Measurements from ENCODE around the gene DSCAML1.
"Not testable (repeated sequence)": the region's sequence is repeated elsewhere in the genome, so short reads cannot be mapped to it uniquely, and the experiment has no call there.

DSCAML1 gene

GRCh38 chr11:117464778-117465177 lies 332.2 kb downstream of the DSCAML1 start:
- Mint-ChIP-seq H3K4me3 (no peak overlapping the region), H3K36me3 (no peaks in the 10 kb centered on the region), H3K9me3 (no peaks in the 10 kb centered on the region), H3K27me3 (peaks cover 18% of the 10 kb centered on the region), H3K27ac (no peak overlapping the region), H3K4me1 (peaks cover 6% of the 10 kb centered on the region)
- ATAC-seq = no peak

GRCh38 chr11:117462864-117463247 lies 334.2 kb downstream of the DSCAML1 start:
- peaks cover 22% of the 10 kb centered on the region for H3K4me1 Mint-ChIP-seq
- no peaks in the 10 kb centered on the region for H3K9me3 Mint-ChIP-seq
- H3K36me3 Mint-ChIP-seq = no peaks in the 10 kb centered on the region
- no peak overlapping the region for H3K27ac Mint-ChIP-seq
- H3K4me3 Mint-ChIP-seq = no peak overlapping the region
- ATAC-seq = no peak
- H3K27me3 Mint-ChIP-seq = peaks cover 26% of the 10 kb centered on the region

DNA sequence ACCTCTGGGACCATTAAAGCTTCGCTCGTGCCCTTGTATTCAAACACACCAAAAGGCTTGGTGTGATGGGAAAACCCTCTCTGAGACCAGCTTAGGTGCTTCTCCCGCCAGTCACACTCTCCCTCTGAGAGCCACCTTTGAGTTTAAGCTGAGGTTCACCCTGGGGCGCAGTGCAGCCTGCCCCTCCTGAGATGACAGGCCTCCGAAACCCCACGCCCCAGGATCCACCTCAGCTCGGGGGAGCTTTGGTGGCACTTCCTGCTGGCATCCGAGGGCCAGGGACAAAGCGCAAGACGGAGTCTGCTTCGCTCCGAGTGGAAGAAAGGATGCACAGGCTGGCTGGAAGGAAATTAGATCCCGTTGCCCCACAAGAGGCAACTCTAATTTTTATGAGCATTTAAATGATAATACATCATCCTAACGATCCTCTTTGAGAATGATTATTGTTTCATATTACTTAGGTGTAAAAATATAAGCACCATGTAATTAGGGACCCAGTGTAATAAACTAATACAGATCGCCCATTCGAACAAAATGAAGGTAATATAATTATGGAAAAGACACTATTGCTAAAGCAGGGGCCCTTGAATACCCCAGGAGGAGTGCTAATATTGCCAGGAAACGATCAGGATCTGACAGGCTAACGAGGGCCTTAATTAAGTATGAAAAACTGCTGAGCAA lies 334.7 kb downstream of the DSCAML1 start:
- no peak for ATAC-seq
- Mint-ChIP-seq H3K4me3 (no peak overlapping the region), H3K9me3 (no peaks in the 10 kb centered on the region), H3K36me3 (no peaks in the 10 kb centered on the region), H3K4me1 (peaks cover 28% of the 10 kb centered on the region), H3K27me3 (peaks cover 26% of the 10 kb centered on the region), H3K27ac (no peak overlapping the region)

DNA sequence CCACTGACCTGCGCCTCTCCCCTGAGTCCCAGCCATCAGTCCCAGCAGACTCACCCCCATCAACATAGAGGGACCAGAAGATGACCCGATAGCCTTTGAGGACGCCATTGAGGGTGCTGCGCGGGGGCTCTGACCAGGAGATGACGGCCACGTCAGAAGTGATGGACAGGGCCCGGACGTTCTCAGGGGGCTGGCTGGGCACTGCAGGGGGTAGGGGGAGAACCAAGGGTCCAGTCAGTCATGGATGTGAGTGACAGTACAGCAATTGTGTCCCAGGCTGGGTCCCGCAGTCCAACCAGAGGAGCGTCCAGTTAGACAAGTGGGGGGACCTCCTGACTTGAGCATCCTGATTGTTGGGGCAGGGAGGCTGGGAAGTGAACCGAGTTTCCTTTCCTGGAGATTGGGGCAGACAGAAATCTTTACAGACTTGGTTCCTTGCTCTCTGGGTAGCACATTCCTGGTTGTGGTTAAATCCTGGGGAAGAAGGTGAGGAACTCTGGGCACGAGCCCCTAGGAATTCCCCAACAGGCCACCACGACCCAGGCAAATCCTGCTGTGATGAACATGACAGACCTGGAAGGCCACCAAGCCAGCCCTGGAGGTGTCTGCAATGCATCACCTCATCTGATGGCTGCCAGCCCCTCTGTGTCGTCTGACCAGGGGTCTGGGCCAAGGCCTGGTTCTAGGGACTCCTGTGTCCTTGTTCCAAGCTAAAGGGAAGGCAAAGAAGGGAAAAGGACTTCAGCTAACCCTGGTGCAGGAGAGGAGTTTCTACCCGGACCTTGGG lies 335.4 kb downstream of the DSCAML1 start:
- ATAC-seq = no peak
- H3K36me3 Mint-ChIP-seq = no peaks in the 10 kb centered on the region
- H3K27me3 Mint-ChIP-seq = peaks cover 26% of the 10 kb centered on the region
- no peak overlapping the region for H3K27ac Mint-ChIP-seq
- peaks cover 30% of the 10 kb centered on the region for H3K4me1 Mint-ChIP-seq
- no peak overlapping the region for H3K4me3 Mint-ChIP-seq
- no peaks in the 10 kb centered on the region for H3K9me3 Mint-ChIP-seq

- H3K36me3 Mint-ChIP-seq = no peaks in the 10 kb centered on the region
- H3K27ac Mint-ChIP-seq = peak overlapping the region; percentile 45
- peaks cover 38% of the 10 kb centered on the region for H3K4me1 Mint-ChIP-seq
- H3K4me3 Mint-ChIP-seq = no peak overlapping the region
- no peaks in the 10 kb centered on the region for H3K9me3 Mint-ChIP-seq
- no peak for ATAC-seq
- peaks cover 26% of the 10 kb centered on the region for H3K27me3 Mint-ChIP-seq
Measured at GRCh38 chr11:117459979-117460300, 337.1 kb downstream of the DSCAML1 start.

DNA sequence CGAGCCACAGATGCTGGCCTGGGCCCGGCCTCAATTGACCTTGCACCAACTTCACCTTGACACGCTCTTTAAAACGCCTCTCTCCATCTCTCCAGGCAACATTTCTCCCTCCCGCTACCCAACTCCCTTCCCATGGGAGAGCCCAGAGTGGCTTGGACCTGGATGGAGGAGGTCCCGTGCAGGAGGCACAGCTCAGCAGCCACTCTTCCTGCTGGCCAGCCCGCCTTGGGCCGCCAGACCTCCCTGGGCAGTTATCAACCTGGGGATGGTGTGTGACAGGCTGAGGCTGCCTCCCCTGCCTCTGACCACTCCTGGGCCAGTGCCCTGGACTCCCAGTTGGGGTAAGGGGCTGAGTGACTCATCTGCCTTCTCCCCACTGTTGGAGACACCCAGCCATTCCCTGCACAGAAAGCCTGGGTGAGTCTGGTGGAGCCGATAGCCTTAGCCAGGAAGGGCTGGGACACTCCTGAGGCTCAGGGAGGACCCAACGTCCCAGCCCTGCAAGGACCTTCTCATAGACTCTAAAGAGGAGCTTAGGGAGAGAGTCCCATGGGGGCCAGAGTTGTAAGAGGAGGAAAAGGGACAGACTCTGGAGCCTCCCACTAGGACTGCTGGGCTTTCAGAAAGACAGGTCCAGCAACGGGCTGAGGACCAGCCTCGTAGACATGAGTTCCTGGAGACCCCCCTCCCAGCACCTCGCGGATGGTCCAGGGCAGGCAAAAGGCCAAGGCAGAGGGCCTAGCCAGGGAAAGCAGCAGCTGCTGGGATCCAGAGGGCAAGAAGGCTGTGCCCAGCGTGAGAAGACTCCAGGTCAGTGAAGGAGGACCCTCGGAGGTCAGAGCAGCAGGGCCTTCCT lies 337.7 kb downstream of the DSCAML1 start:
- peaks cover 3% of the 10 kb centered on the region for H3K9me3 Mint-ChIP-seq
- ATAC-seq = no peak
- H3K27me3 Mint-ChIP-seq = peaks cover 26% of the 10 kb centered on the region
- no peak overlapping the region for H3K4me3 Mint-ChIP-seq
- H3K4me1 Mint-ChIP-seq = peaks cover 38% of the 10 kb centered on the region
- H3K27ac Mint-ChIP-seq = peak overlapping the region; percentile 45
- H3K36me3 Mint-ChIP-seq = peaks cover 4% of the 10 kb centered on the region

DNA sequence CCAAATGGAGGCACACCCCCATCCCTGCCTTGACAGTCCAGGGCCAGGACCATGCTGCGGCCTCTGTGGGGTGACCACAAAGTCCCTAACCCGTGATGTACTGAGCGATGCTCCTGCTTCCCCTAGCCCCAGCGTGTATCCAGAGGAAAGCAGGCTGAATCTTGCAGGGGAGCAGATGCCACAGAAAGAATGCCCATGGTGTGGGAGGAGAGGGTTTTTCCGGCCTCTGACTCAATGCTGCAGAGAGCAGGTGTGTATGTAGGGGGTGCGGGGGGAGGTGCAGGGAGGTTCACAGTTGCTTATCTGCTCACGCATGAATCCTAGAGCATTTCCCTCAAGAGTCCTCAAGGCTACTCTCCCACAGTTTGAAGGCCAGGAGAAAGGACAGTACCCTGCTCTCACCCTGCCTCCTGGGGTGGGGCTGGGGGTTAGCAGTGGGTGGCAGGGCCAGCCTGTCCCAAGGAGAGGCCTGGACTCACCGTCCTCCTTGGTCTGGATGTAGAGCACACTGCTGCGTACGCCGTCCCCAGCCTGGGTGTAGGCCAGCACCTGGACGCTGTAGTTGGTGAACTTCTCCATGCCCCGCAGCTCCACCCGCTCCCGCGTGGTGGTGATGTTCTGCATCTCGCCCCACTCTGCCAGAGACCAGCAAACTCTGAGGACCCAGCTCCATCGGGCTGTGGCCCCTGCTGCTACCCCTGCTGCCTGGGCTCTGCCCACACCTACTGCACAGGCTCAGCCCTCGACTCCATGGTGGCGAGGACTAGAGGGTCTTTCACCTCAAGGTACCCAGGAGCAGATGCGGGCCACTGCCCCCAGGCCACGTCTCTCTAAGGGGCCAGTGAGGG lies 338.5 kb downstream of the DSCAML1 start:
- H3K4me3 Mint-ChIP-seq = no peak overlapping the region

GRCh38 chr11:117457835-117458234 lies 339.2 kb downstream of the DSCAML1 start:
- peaks cover 8% of the 10 kb centered on the region for H3K9me3 Mint-ChIP-seq
- peak overlapping the region; percentile 84 for H3K27ac Mint-ChIP-seq
- peaks cover 26% of the 10 kb centered on the region for H3K27me3 Mint-ChIP-seq
- H3K4me1 Mint-ChIP-seq = peaks cover 38% of the 10 kb centered on the region
- peaks cover 10% of the 10 kb centered on the region for H3K36me3 Mint-ChIP-seq
- ATAC-seq = peak; percentile 42
- H3K4me3 Mint-ChIP-seq = no peak overlapping the region

More for the DNA sequence above, 338.5 kb downstream of the DSCAML1 start:
- ATAC-seq = peak; percentile 73
- Mint-ChIP-seq H3K9me3 (peaks cover 8% of the 10 kb centered on the region), H3K27me3 (peaks cover 26% of the 10 kb centered on the region), H3K36me3 (peaks cover 10% of the 10 kb centered on the region), H3K27ac (peak overlapping the region; percentile 84), H3K4me1 (peaks cover 38% of the 10 kb centered on the region)

GRCh38 chr11:117457031-117457785 lies 339.8 kb downstream of the DSCAML1 start:
- peaks cover 10% of the 10 kb centered on the region for H3K36me3 Mint-ChIP-seq
- peaks cover 8% of the 10 kb centered on the region for H3K9me3 Mint-ChIP-seq
- H3K27me3 Mint-ChIP-seq = peaks cover 26% of the 10 kb centered on the region
- peak overlapping the region; percentile 84 for H3K27ac Mint-ChIP-seq
- ATAC-seq = no peak
- no peak overlapping the region for H3K4me3 Mint-ChIP-seq
- peaks cover 38% of the 10 kb centered on the region for H3K4me1 Mint-ChIP-seq

GRCh38 chr11:117456721-117457029 lies 340.3 kb downstream of the DSCAML1 start:
- ATAC-seq, H3K4me3 Mint-ChIP-seq, H3K9me3 Mint-ChIP-seq: not testable (repeated sequence)
- Mint-ChIP-seq H3K4me1 (peaks cover 38% of the 10 kb centered on the region), H3K27ac (peak overlapping the region; percentile 84), H3K36me3 (peaks cover 10% of the 10 kb centered on the region), H3K27me3 (peaks cover 26% of the 10 kb centered on the region)

- Mint-ChIP-seq H3K27me3 (peaks cover 21% of the 10 kb centered on the region), H3K36me3 (peaks cover 10% of the 10 kb centered on the region), H3K9me3 (peaks cover 8% of the 10 kb centered on the region), H3K27ac (peak overlapping the region; percentile 84), H3K4me3 (no peak overlapping the region), H3K4me1 (peaks cover 38% of the 10 kb centered on the region)
- peak; percentile 78 for ATAC-seq
Measured at GRCh38 chr11:117456027-117456720, 340.8 kb downstream of the DSCAML1 start.

- Mint-ChIP-seq H3K4me1 (peaks cover 29% of the 10 kb centered on the region), H3K27ac (no peak overlapping the region), H3K4me3 (no peak overlapping the region), H3K27me3 (peaks cover 6% of the 10 kb centered on the region), H3K36me3 (peaks cover 10% of the 10 kb centered on the region), H3K9me3 (peaks cover 8% of the 10 kb centered on the region)
- ATAC-seq = no peak
Measured at GRCh38 chr11:117454564-117454917, 342.5 kb downstream of the DSCAML1 start.

DNA sequence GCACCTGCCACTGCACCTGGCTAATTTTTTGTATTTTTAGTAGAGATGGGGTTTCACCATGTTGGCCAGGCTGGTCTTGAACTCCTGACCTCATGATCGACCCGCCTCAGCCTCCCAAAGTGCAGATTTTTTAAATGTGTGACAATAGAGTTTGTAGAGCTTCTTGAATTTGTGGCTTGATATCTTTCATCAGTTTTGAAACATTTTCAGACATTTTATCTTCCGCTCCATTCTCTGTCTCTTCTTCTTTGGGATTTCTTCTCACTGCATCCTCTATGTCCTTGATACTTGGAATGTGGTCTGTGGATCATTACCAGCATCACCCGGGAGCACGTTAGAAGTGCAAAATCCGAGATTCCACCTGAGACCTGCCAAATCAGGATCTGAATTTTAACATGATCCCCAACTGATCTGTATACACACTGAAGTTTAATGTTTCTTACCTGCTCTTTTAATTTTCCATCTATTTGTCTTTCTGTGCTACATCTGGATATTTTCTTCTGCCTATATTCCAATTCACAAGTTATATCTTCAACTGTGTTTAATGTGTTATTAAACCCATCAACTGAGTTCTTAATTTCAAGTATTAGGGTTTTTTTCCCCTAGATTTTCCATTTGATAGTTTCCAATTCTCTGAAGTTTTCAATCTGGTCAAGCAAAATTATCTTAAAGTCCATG lies 343.0 kb downstream of the DSCAML1 start:
- peaks cover 10% of the 10 kb centered on the region for H3K36me3 Mint-ChIP-seq
- ATAC-seq = no peak
- H3K4me1 Mint-ChIP-seq = peaks cover 24% of the 10 kb centered on the region
- H3K27me3 Mint-ChIP-seq = peaks cover under 1% of the 10 kb centered on the region
- H3K9me3 Mint-ChIP-seq = peaks cover 8% of the 10 kb centered on the region
- no peak overlapping the region for H3K4me3 Mint-ChIP-seq
- H3K27ac Mint-ChIP-seq = no peak overlapping the region
